ENCODE data around the gene POLG2. TPM values are rescaled to one million over a fixed set of nuclear protein-coding genes. Genes with fewer than 3 reads are reported as not detected.
"Not testable (repeated sequence)": the region's sequence is repeated elsewhere in the genome, so short reads cannot be mapped to it uniquely, and the experiment has no call there.

POLG2 gene
- total and polyA plus RNA-seq, 10 donors, result 14.5 to 35.3 (median 20.5) TPM

GRCh38 chr17:64437944-64438525, 58.8 kb downstream of the POLG2 start:
- Histone ChIP-seq H3K4me1 (peaks cover 7 to 24% (median 18%) of the 10 kb centered on the region in 6 donors), H3K36me3 (no peaks in the 10 kb centered on the region), H3K27ac (no peak overlapping the region), H3K27me3 (replicated peaks in 1 of 7) (no peaks in the 10 kb centered on the region), H3K4me3 (no peak overlapping the region), H3K9me3 (peaks cover 2 to 49% (median 37%) of the 10 kb centered on the region in 8 donors)
- TF ChIP-seq CTCF (IDR thresholded peaks at IDR 0.05 in 8 of 11, conservative IDR thresholded peaks at IDR 0.05 in 3 of 11) (no peak), POLR2AphosphoS5 (IDR thresholded peaks at IDR 0.05) (no peak), POLR2A (IDR thresholded peaks at IDR 0.05) (no peak)
- intact Hi-C loops (cut with DNase I; ENCODE audit: low total_unique reads), result no loop called here
- 91 to 97% (median 96%) methylated on average over 5 of the region's 5 CpGs for WGBS, 5 donors
- no peak for DNase-seq

- no peak for DNase-seq
- TF ChIP-seq POLR2AphosphoS5 (IDR thresholded peaks at IDR 0.05) (no peak), CTCF (IDR thresholded peaks at IDR 0.05 in 8 of 11, conservative IDR thresholded peaks at IDR 0.05 in 3 of 11) (no peak), POLR2A (IDR thresholded peaks at IDR 0.05) (no peak)
- Histone ChIP-seq H3K9me3 (peaks cover 0 to 14% (median 4%) of the 10 kb centered on the region in 8 donors), H3K27me3 (replicated peaks in 1 of 7) (no peaks in the 10 kb centered on the region), H3K36me3 (no peaks in the 10 kb centered on the region), H3K4me1 (no peaks in the 10 kb centered on the region), H3K4me3 (no peak overlapping the region), H3K27ac (no peak overlapping the region)
- WGBS, 5 donors, result 80 to 94% (median 85%) methylated on average over 6 of the region's 6 CpGs
- intact Hi-C loops (cut with DNase I; ENCODE audit: low total_unique reads), result no loop called here
Measured at GRCh38 chr17:64431534-64431933, 65.3 kb downstream of the POLG2 start.

GRCh38 chr17:64430036-64430435, 66.8 kb downstream of the POLG2 start:
- H3K4me1 ChIP-seq; intact Hi-C loops (cut with DNase I; ENCODE audit: low total_unique reads); H3K4me3 ChIP-seq; H3K9me3 ChIP-seq; H3K36me3 ChIP-seq; H3K27me3 ChIP-seq (replicated peaks in 1 of 7); H3K27ac ChIP-seq; DNase-seq: not testable (repeated sequence)
- 75 to 87% (median 80%) methylated on average over 2 of the region's 2 CpGs for WGBS, 5 donors

GRCh38 chr17:64428406-64428805, 68.4 kb downstream of the POLG2 start:
- H3K27me3 ChIP-seq (replicated peaks in 1 of 7), result no peaks in the 10 kb centered on the region
- intact Hi-C loops (cut with DNase I; ENCODE audit: low total_unique reads), result loop anchor here (10.0 kb wide), 1 partner anchor 216 kb away; no protein-coding TSS in a partner anchor
- 89 to 100% (median 93%) methylated on average over 1 of the region's 1 CpG for WGBS, 5 donors
- no peaks in the 10 kb centered on the region for H3K36me3 ChIP-seq
- no peaks in the 10 kb centered on the region for H3K4me1 ChIP-seq
- H3K4me3 ChIP-seq, result no peak overlapping the region
- TF ChIP-seq CTCF (IDR thresholded peaks at IDR 0.05 in 8 of 11, conservative IDR thresholded peaks at IDR 0.05 in 3 of 11) (no peak), POLR2A (IDR thresholded peaks at IDR 0.05) (no peak)
- no peak for DNase-seq
- no peak overlapping the region for H3K27ac ChIP-seq
- H3K9me3 ChIP-seq, result no peaks in the 10 kb centered on the region

Small RNAs within 50 kb of the gene (microRNA-seq; reads per million reads assigned to microRNA genes)
- gene MIR3064 (8.4 to 11.9 (median 8.8) reads per million in 3 donors), gene MIR5047 (0 reads per million in 3 donors)

Small RNAs within 50 kb of the gene (small RNA-seq; reads per million reads assigned to genes)
- 0 reads per million in 4 donors for gene ATP5MFP4

Other genes with a start within 250 kb of the POLG2 start
- gene TEX2, start 233.8 kb downstream of the POLG2 start, total RNA-seq, result 10 to 100 TPM; 22.3 to 44.5 (median 33.4) TPM
- 1 to 10 TPM; 3.0 to 6.7 (median 3.9) TPM for gene TEX2, start 233.8 kb downstream of the POLG2 start, polyA plus RNA-seq
- gene PECAM1, start 106.2 kb downstream of the POLG2 start, total RNA-seq, result 100 to 1,000 TPM; 184 to 318 (median 215) TPM
- 10 to 100 TPM; 18.5 to 30.3 (median 21.0) TPM for gene PECAM1, start 106.2 kb downstream of the POLG2 start, polyA plus RNA-seq
- 10 to 100 TPM; 18.9 to 55.0 (median 29.1) TPM for gene MILR1, start 47.9 kb downstream of the POLG2 start, total RNA-seq
- 10 to 100 TPM; 15.6 to 26.3 (median 15.7) TPM for gene MILR1, start 47.9 kb downstream of the POLG2 start, polyA plus RNA-seq
- gene DDX5, start 9.2 kb upstream of the POLG2 start, total RNA-seq, result 1,000 to 10,000 TPM in 5 of 7 donors, 100 to 1,000 TPM in 2; 938 to 2,219 (median 1,164) TPM
- 100 to 1,000 TPM; 493 to 626 (median 515) TPM for gene DDX5, start 9.2 kb upstream of the POLG2 start, polyA plus RNA-seq
- gene CEP95, start 9.9 kb upstream of the POLG2 start, total RNA-seq, result 10 to 100 TPM; 38.8 to 83.9 (median 53.7) TPM
- 10 to 100 TPM; 33.5 to 59.9 (median 39.4) TPM for gene CEP95, start 9.9 kb upstream of the POLG2 start, polyA plus RNA-seq
- 10 to 100 TPM; 22.7 to 35.7 (median 28.0) TPM for gene SMURF2, start 165.3 kb upstream of the POLG2 start, total RNA-seq
- 1 to 10 TPM; 5.4 to 6.5 (median 5.9) TPM for gene SMURF2, start 165.3 kb upstream of the POLG2 start, polyA plus RNA-seq